HCT116 (cell line): ENCODE measurements around the gene TMA7. TPM values are rescaled to one million over a fixed set of nuclear protein-coding genes. Genes with fewer than 3 reads are reported as not detected.

ENCODE experiments used
- ATAC-seq: fragments of 200-7000 bp; cut with Tn5 transposase; 2 replicates; pipeline ENCODE4 v1.9.1; 2020; ENCODE audit warnings: mild to moderate bottlenecking, moderate library complexity
- BruUV-seq: library from RNA; stranded (reverse); fragments of 400-500 nt; replicated peaks from 2 replicates; lab custom pipeline; 2021; lab: Mats Ljungman, UMichigan
- CTCF ChIA-PET: fragments of 300-600 bp; sonication (Branson Sonifier 250); formaldehyde crosslinking; loops from one replicate; lab custom pipeline; 2021; ENCODE audit warnings: antibody characterized with exemption; lab: Charles Lee
- POLR2A ChIA-PET: fragments of 300-600, 350-600 bp; sonication (Branson Sonifier 250); formaldehyde crosslinking; loops from one replicate; lab custom pipeline; 2021; ENCODE audit warnings: antibody characterized with exemption; lab: Charles Lee
- RAD21 ChIA-PET, 2 experiments: fragments of 300-600 bp; sonication (Branson Sonifier 250); formaldehyde crosslinking; loops; one replicate each; lab custom pipeline; 2023; ENCODE audit warnings: low total read pairs in 2 of 2; ENCODE audit not compliant: uncharacterized antibody in 2 of 2, unreplicated experiment in 2 of 2, low non-redundant PET in 1 of 2; lab: Charles Lee
- DNase-seq: peaks from one replicate; pipeline ENCODE4 v3.0.0-alpha.2; 2010; ENCODE audit warnings: low read depth, low spot score
- H2AFZ ChIP-seq: fragments of 200-600 bp; shearing (Covaris generic), sonication (generic); 2 replicates; pipeline ENCODE4 v1.6.1; 2017; ENCODE audit warnings: low read depth, mixed run types, mixed read lengths, antibody characterized with exemption, low read length; ENCODE audit not compliant: poor library complexity, severe bottlenecking
- H3K27ac ChIP-seq: 2 replicates; pipeline ENCODE4 v1.5.1; 2012; ENCODE audit warnings: low read depth, low read length
- H3K27me3 ChIP-seq: fragments of 200-600 bp; sonication (generic); 2 replicates; pipeline ENCODE4 v1.6.1; 2016; ENCODE audit warnings: mixed run types, low read length, mixed read lengths; ENCODE audit not compliant: insufficient read depth
- H3K36me3 ChIP-seq, 2 experiments: fragments of 200-500 bp in 1 of 2; fragments of 200-600 bp in 1 of 2; sonication (Bioruptor generic) in 1 of 2; sonication (generic) in 1 of 2; 2 replicates each; pipeline versions ENCODE4 v1.5.1 to v1.6.1; 2014 to 2016; ENCODE audit warnings: low read length in 2 of 2, inconsistent platforms in 1 of 2, mixed read lengths in 1 of 2, mixed run types in 1 of 2; ENCODE audit not compliant: insufficient read depth in 2 of 2, control insufficient read depth in 1 of 2
- H3K4me1 ChIP-seq, 2 experiments: fragments of 200-600 bp in 1 of 2; sonication (generic) in 1 of 2; 2 replicates each; pipeline versions ENCODE4 v1.5.1 to v1.6.1; 2012 to 2017; ENCODE audit warnings: low read length in 2 of 2, inconsistent platforms in 1 of 2, mild to moderate bottlenecking in 1 of 2, mixed read lengths in 1 of 2, mixed run types in 1 of 2, moderate library complexity in 1 of 2; ENCODE audit not compliant: insufficient read depth in 2 of 2, control insufficient read depth in 1 of 2
- H3K4me2 ChIP-seq: fragments of 200-600 bp; sonication (generic); 2 replicates; pipeline ENCODE4 v1.6.1; 2017; ENCODE audit warnings: mixed run types, low read length, mixed read lengths
- H3K4me3 ChIP-seq, 2 experiments: fragments of 200-600 bp in 1 of 2; sonication (generic) in 1 of 2; replicated peaks in 1 of 2; 2 replicates each; pipeline ENCODE4 v1.5.1; 2011 to 2016; ENCODE audit warnings: low read length in 2 of 2, control low read depth in 1 of 2, low read depth in 1 of 2, mild to moderate bottlenecking in 1 of 2, mixed read lengths in 1 of 2, mixed run types in 1 of 2
- H3K79me2 ChIP-seq: fragments of 200-600 bp; sonication (generic); 2 replicates; pipeline ENCODE4 v1.6.1; 2017; ENCODE audit warnings: mild to moderate bottlenecking, mixed run types, low read length, moderate library complexity, mixed read lengths; ENCODE audit not compliant: insufficient read depth
- H3K9ac ChIP-seq: fragments of 200-600 bp; sonication (generic); 2 replicates; pipeline ENCODE4 v1.6.1; 2016; ENCODE audit warnings: low read length, mixed read lengths
- H3K9me2 ChIP-seq: fragments of 200-600 bp; sonication (generic), shearing (Covaris generic); 2 replicates; pipeline ENCODE4 v1.6.1; 2017; ENCODE audit warnings: mixed run types, mild to moderate bottlenecking, moderate library complexity; ENCODE audit not compliant: insufficient read depth
- H3K9me3 ChIP-seq, 2 experiments: fragments of 200-500 bp in 1 of 2; fragments of 200-600 bp in 1 of 2; sonication (Bioruptor generic) in 1 of 2; sonication (generic) in 1 of 2; 2 replicates each; pipeline ENCODE4 v1.6.1; 2014 to 2017; ENCODE audit warnings: low read length in 2 of 2, mixed read lengths in 2 of 2, inconsistent platforms in 1 of 2, low read depth in 1 of 2, mild to moderate bottlenecking in 1 of 2, mixed run types in 1 of 2, moderate library complexity in 1 of 2; ENCODE audit not compliant: control insufficient read depth in 1 of 2, insufficient read depth in 1 of 2
- H4K20me1 ChIP-seq: fragments of 200-600 bp; sonication (generic), shearing (Covaris generic); 2 replicates; pipeline ENCODE4 v1.6.1; 2017; ENCODE audit warnings: mixed run types, mild to moderate bottlenecking, moderate library complexity; ENCODE audit not compliant: insufficient read depth
- POLR2AphosphoS5 ChIP-seq: IDR thresholded peaks from 2 replicates; pipeline ENCODE4 v1.6.1; 2011; ENCODE audit warnings: mild to moderate bottlenecking, low read depth, low read length, moderate library complexity
- ZNF274 ChIP-seq: fragments of 200-500 bp; sonication (Bioruptor generic); IDR thresholded peaks from 2 replicates; pipeline ENCODE4 v1.6.1; 2014; ENCODE audit warnings: mild to moderate bottlenecking, low read depth, low read length, inconsistent platforms
- intact Hi-C: fragments of 100-400 bp; cut with micrococcal nuclease; formaldehyde crosslinking; loops from 2 replicates; pipeline ENCODE4 v1.10.0; 2022
- total RNA-seq: library from RNA; stranded (reverse); gene quantifications from one replicate; pipeline ENCODE4 v1.2.1, GENCODE V29; 2021; ENCODE audit not compliant: unreplicated experiment
- TF ChIP-seq, protein P1 (sequence below): IDR thresholded peaks from 2 replicates; pipeline ENCODE4 v1.6.1; 2012; ENCODE audit warnings: low read depth
- TF ChIP-seq, protein P2 (sequence below): IDR thresholded peaks from 2 replicates; pipeline ENCODE4 v1.6.1; 2012

TMA7 gene
- total RNA-seq, 1 experiment from 2014 or later, result 334 TPM

- TF ChIP-seq, protein P1, sequence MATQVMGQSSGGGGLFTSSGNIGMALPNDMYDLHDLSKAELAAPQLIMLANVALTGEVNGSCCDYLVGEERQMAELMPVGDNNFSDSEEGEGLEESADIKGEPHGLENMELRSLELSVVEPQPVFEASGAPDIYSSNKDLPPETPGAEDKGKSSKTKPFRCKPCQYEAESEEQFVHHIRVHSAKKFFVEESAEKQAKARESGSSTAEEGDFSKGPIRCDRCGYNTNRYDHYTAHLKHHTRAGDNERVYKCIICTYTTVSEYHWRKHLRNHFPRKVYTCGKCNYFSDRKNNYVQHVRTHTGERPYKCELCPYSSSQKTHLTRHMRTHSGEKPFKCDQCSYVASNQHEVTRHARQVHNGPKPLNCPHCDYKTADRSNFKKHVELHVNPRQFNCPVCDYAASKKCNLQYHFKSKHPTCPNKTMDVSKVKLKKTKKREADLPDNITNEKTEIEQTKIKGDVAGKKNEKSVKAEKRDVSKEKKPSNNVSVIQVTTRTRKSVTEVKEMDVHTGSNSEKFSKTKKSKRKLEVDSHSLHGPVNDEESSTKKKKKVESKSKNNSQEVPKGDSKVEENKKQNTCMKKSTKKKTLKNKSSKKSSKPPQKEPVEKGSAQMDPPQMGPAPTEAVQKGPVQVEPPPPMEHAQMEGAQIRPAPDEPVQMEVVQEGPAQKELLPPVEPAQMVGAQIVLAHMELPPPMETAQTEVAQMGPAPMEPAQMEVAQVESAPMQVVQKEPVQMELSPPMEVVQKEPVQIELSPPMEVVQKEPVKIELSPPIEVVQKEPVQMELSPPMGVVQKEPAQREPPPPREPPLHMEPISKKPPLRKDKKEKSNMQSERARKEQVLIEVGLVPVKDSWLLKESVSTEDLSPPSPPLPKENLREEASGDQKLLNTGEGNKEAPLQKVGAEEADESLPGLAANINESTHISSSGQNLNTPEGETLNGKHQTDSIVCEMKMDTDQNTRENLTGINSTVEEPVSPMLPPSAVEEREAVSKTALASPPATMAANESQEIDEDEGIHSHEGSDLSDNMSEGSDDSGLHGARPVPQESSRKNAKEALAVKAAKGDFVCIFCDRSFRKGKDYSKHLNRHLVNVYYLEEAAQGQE, result no peak
- TF ChIP-seq, protein P2, sequence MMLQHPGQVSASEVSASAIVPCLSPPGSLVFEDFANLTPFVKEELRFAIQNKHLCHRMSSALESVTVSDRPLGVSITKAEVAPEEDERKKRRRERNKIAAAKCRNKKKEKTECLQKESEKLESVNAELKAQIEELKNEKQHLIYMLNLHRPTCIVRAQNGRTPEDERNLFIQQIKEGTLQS, result no peak
- TF ChIP-seq ZNF274 (no peak), POLR2AphosphoS5 (no peak)
- no peak overlapping the region for H3K9ac ChIP-seq
- DNase-seq (no peak), ATAC-seq (no peak)
- H3K4me3 ChIP-seq, result no peak overlapping the region
- peaks cover 14 to 19% of the 10 kb centered on the region in 2 experiments; a peak in 3 of 4 replicates for H3K4me1 ChIP-seq
- ChIA-PET RAD21 (no interaction called here), CTCF (no interaction called here), POLR2A (no interaction called here)
- no peak overlapping the region for H2AFZ ChIP-seq
- no peaks in the 10 kb centered on the region for H3K36me3 ChIP-seq
- intact Hi-C loops, result no loop called here
- H3K79me2 ChIP-seq, result no peaks in the 10 kb centered on the region
- no peaks in the 10 kb centered on the region for H4K20me1 ChIP-seq
- no peaks in the 10 kb centered on the region for H3K9me3 ChIP-seq
- no peak overlapping the region for H3K4me2 ChIP-seq
- H3K9me2 ChIP-seq, result no peaks in the 10 kb centered on the region
- H3K27me3 ChIP-seq, result no peaks in the 10 kb centered on the region
- BruUV-seq, result no TSS peak
- no peak overlapping the region for H3K27ac ChIP-seq
Measured at GRCh38 chr3:48477959-48478520, 38.0 kb downstream of the TMA7 start.
